H9 (cell line): Measurements from ENCODE around the gene FAM83F. TPM values are rescaled to one million over a fixed set of nuclear protein-coding genes. Genes with fewer than 3 reads are reported as not detected.

Source experiments
- DNase-seq: peaks from one replicate; pipeline ENCODE4 v3.0.0-alpha.2; 2017
- H2AFZ ChIP-seq: one replicate; pipeline ENCODE4 v1.6.1; 2013; ENCODE audit warnings: mild to moderate bottlenecking, low read length, control low read depth, moderate library complexity
- H2AK5ac ChIP-seq: 2 replicates; pipeline ENCODE4 v1.6.1; 2013; ENCODE audit warnings: low read length, control low read depth, mixed read lengths; ENCODE audit not compliant: insufficient read length
- H2BK120ac ChIP-seq: one replicate; pipeline ENCODE4 v1.6.1; 2013; ENCODE audit warnings: low read depth, mild to moderate bottlenecking, low read length, control low read depth, inconsistent platforms; ENCODE audit not compliant: poor library complexity, severe bottlenecking
- H2BK12ac ChIP-seq: 2 replicates; pipeline ENCODE4 v1.6.1; 2013; ENCODE audit warnings: low read length, control low read depth, mixed read lengths, low read depth; ENCODE audit not compliant: insufficient read length
- H2BK15ac ChIP-seq: 2 replicates; pipeline ENCODE4 v1.6.1; 2013; ENCODE audit warnings: low read depth, low read length, control low read depth
- H2BK20ac ChIP-seq: one replicate; pipeline ENCODE4 v1.6.1; 2013; ENCODE audit warnings: low read depth, mild to moderate bottlenecking, low read length, control low read depth, inconsistent platforms; ENCODE audit not compliant: poor library complexity, severe bottlenecking
- H2BK5ac ChIP-seq: 2 replicates; pipeline ENCODE4 v1.6.1; 2013; ENCODE audit warnings: low read length, control low read depth, mixed read lengths; ENCODE audit not compliant: insufficient read length
- H3K14ac ChIP-seq: 2 replicates; pipeline ENCODE4 v1.6.1; 2013; ENCODE audit warnings: low read length, control low read depth; ENCODE audit not compliant: insufficient read depth
- H3K18ac ChIP-seq: 2 replicates; pipeline ENCODE4 v1.6.1; 2013; ENCODE audit warnings: low read depth, mild to moderate bottlenecking, mixed read lengths, low read length, control low read depth; ENCODE audit not compliant: insufficient read length
- H3K23ac ChIP-seq: 2 replicates; pipeline ENCODE4 v1.6.1; 2013; ENCODE audit warnings: low read length, control low read depth, mixed read lengths, low read depth; ENCODE audit not compliant: insufficient read length
- H3K23me2 ChIP-seq: 2 replicates; pipeline ENCODE4 v1.6.1; 2013; ENCODE audit warnings: low read depth, mild to moderate bottlenecking, mixed read lengths, low read length, control low read depth; ENCODE audit not compliant: insufficient read length, poor library complexity, severe bottlenecking
- H3K27ac ChIP-seq: 2 replicates; pipeline ENCODE4 v1.5.1; 2013; ENCODE audit warnings: low read length, control low read depth, mixed read lengths, low read depth; ENCODE audit not compliant: insufficient read length
- H3K27me3 ChIP-seq: 2 replicates; pipeline ENCODE4 v1.6.1; 2013; ENCODE audit warnings: low read length, control low read depth, inconsistent platforms; ENCODE audit not compliant: insufficient read depth
- H3K4ac ChIP-seq: 2 replicates; pipeline ENCODE4 v1.6.1; 2013; ENCODE audit warnings: low read depth, mild to moderate bottlenecking, control low read depth, inconsistent platforms, low read length, moderate library complexity
- H3K4me1 ChIP-seq: 2 replicates; pipeline ENCODE4 v1.6.1; 2013; ENCODE audit warnings: low read length, control low read depth, inconsistent platforms; ENCODE audit not compliant: insufficient read depth
- H3K4me2 ChIP-seq: 2 replicates; pipeline ENCODE4 v1.6.1; 2013; ENCODE audit warnings: low read length, control low read depth, mixed read lengths; ENCODE audit not compliant: insufficient read length, insufficient read depth
- H3K56ac ChIP-seq: 2 replicates; pipeline ENCODE4 v1.6.1; 2013; ENCODE audit warnings: low read depth, mild to moderate bottlenecking, mixed read lengths, low read length, control low read depth; ENCODE audit not compliant: insufficient read length
- H3K79me1 ChIP-seq: 2 replicates; pipeline ENCODE4 v1.6.1; 2013; ENCODE audit warnings: low read depth, mild to moderate bottlenecking, moderate library complexity, low read length, control low read depth, inconsistent platforms; ENCODE audit not compliant: insufficient read depth, poor library complexity, severe bottlenecking
- H3K79me2 ChIP-seq: 2 replicates; pipeline ENCODE4 v1.6.1; 2013; ENCODE audit warnings: low read length, control low read depth, inconsistent platforms; ENCODE audit not compliant: insufficient read depth
- H3K9ac ChIP-seq: 2 replicates; pipeline ENCODE4 v1.6.1; 2013; ENCODE audit warnings: low read length, control low read depth, mixed read lengths; ENCODE audit not compliant: insufficient read length; ENCODE audit errors: extremely low read depth
- H3K9me3 ChIP-seq: one replicate; pipeline ENCODE4 v1.6.1; 2013; ENCODE audit warnings: low read depth, low read length, inconsistent platforms; ENCODE audit not compliant: control insufficient read depth
- H3T11ph ChIP-seq: one replicate; pipeline ENCODE4 v1.6.1; 2013; ENCODE audit warnings: mild to moderate bottlenecking, low read length, control low read depth, inconsistent platforms
- H4K20me1 ChIP-seq: one replicate; pipeline ENCODE4 v1.6.1; 2013; ENCODE audit not compliant: control insufficient read depth, insufficient read length, insufficient read depth
- H4K5ac ChIP-seq: 2 replicates; pipeline ENCODE4 v1.6.1; 2013; ENCODE audit warnings: low read depth, mild to moderate bottlenecking, mixed read lengths, low read length, control low read depth; ENCODE audit not compliant: insufficient read length
- H4K8ac ChIP-seq: replicated peaks from 2 replicates; pipeline ENCODE4 v1.6.1; 2013; ENCODE audit warnings: low read length, control low read depth, mixed read lengths, low read depth; ENCODE audit not compliant: insufficient read length
- H4K91ac ChIP-seq: 2 replicates; pipeline ENCODE4 v1.6.1; 2013; ENCODE audit warnings: low read depth, mild to moderate bottlenecking, moderate library complexity, mixed read lengths, low read length, control low read depth; ENCODE audit not compliant: insufficient read length
- H3K27ac Mint-ChIP-seq, 3 experiments: 2 replicates in 2 of 3; 3 replicates in 1 of 3; pipeline ENCODE4 v1.8.0; 2020 to 2021; ENCODE audit warnings: mixed read lengths in 3 of 3, mild to moderate bottlenecking in 1 of 3, moderate library complexity in 1 of 3
- H3K27me3 Mint-ChIP-seq: 2 replicates; pipeline ENCODE4 v1.8.0; 2021; ENCODE audit warnings: low read depth, mild to moderate bottlenecking, moderate library complexity, mixed read lengths
- H3K36me3 Mint-ChIP-seq, 3 experiments: 2 replicates in 2 of 3; 3 replicates in 1 of 3; pipeline ENCODE4 v1.8.0; 2020 to 2021; ENCODE audit warnings: low read depth in 3 of 3, mixed read lengths in 3 of 3; ENCODE audit not compliant: insufficient read depth in 1 of 3
- H3K4me1 Mint-ChIP-seq, 2 experiments: 2 replicates each; pipeline ENCODE4 v1.8.0; 2020; ENCODE audit warnings: mixed read lengths in 2 of 2
- H3K4me3 Mint-ChIP-seq, 2 experiments: 2 replicates in 1 of 2; 3 replicates in 1 of 2; pipeline ENCODE4 v1.8.0; 2020 to 2021; ENCODE audit warnings: mild to moderate bottlenecking in 2 of 2, mixed read lengths in 2 of 2, moderate library complexity in 1 of 2
- H3K9me3 Mint-ChIP-seq, 2 experiments: 2 replicates in 1 of 2; 3 replicates in 1 of 2; pipeline ENCODE4 v1.8.0; 2020; ENCODE audit warnings: mild to moderate bottlenecking in 2 of 2, mixed read lengths in 2 of 2, moderate library complexity in 1 of 2
- CTCF ChIP-seq: fragments of 200-600 bp; sonication (generic); conservative IDR thresholded peaks from 3 replicates; pipeline ENCODE4 v1.8.0; 2021; ENCODE audit warnings: antibody characterized with exemption, mild to moderate bottlenecking
- WGBS: extraction: QIAGEN DNeasy Blood & Tissue Kit; methylation state at CpG from one replicate; pipeline ENCODE4 v1.1.7; 2013; ENCODE audit warnings: missing lambda C conversion rate, low lambda C conversion rate, mixed read lengths; ENCODE audit not compliant: insufficient read length; ENCODE audit errors: extremely low coverage; 5-methylcytosine and 5-hydroxymethylcytosine counted together
- total RNA-seq: library from RNA; stranded (reverse); gene quantifications from 2 replicates; pipeline ENCODE4 v1.2.1, GENCODE V29; 2021

FAM83F gene
- total RNA-seq, 1 experiment from 2014 or later = 17.4 TPM

GRCh38 chr22:40035351-40035750 lies 40.6 kb downstream of the FAM83F start:
- Histone ChIP-seq H3K14ac (no peak overlapping the region), H2BK5ac (no peak overlapping the region), H3K27ac (no peak overlapping the region), H3K23ac (no peak overlapping the region), H3K56ac (no peak overlapping the region), H3K9me3 (no peaks in the 10 kb centered on the region), H2BK20ac (no peak overlapping the region), H4K20me1 (peaks cover 2% of the 10 kb centered on the region), H3K27me3 (no peaks in the 10 kb centered on the region), H3K4ac (no peak overlapping the region), H2AK5ac (no peak overlapping the region), H3T11ph (no peak overlapping the region), H2BK12ac (no peak overlapping the region), H3K79me2 (no peaks in the 10 kb centered on the region), H4K8ac (no peak overlapping the region), H3K4me2 (no peak overlapping the region), H2AFZ (no peak overlapping the region), H4K5ac (no peak overlapping the region), H4K91ac (no peak overlapping the region), H3K23me2 (no peaks in the 10 kb centered on the region), H3K9ac (no peak overlapping the region), H3K4me1 (no peaks in the 10 kb centered on the region), H2BK15ac (no peak overlapping the region), H2BK120ac (no peak overlapping the region), H3K79me1 (no peaks in the 10 kb centered on the region), H3K18ac (no peak overlapping the region)
- Mint-ChIP-seq H3K9me3 (no peaks in the 10 kb centered on the region; a peak in 1 of 5 replicates), H3K4me1 (peaks cover 8 to 9% of the 10 kb centered on the region in 2 experiments), H3K27ac (no peak overlapping the region), H3K36me3 (peaks cover 0 to 1% (median 0%) of the 10 kb centered on the region in 3 experiments; a peak in 2 of 7 replicates), H3K27me3 (peaks cover 29% of the 10 kb centered on the region), H3K4me3 (no peak overlapping the region)
- no peak for TF ChIP-seq CTCF
- WGBS = no CpG with 5 or more reads among the region's 11 CpGs
- DNase-seq = no peak
